HepG2 (cell line): ENCODE measurements around the gene ZNRF3. TPM values are rescaled to one million over a fixed set of nuclear protein-coding genes. Genes with fewer than 3 reads are reported as not detected.

Experiments
- ATAD3A ChIP-seq: sonication (generic); formaldehyde crosslinking; IDR thresholded peaks from 2 replicates; pipeline ENCODE4 v1.4.0; 2020; ENCODE audit warnings: missing genetic modification reagents
- DR1 ChIP-seq: sonication (generic); formaldehyde crosslinking; IDR thresholded peaks from 2 replicates; pipeline ENCODE4 v1.8.0; 2021; ENCODE audit warnings: mild to moderate bottlenecking, missing genetic modification reagents, inconsistent platforms
- ELF4 ChIP-seq: sonication (generic); formaldehyde crosslinking; IDR thresholded peaks from 2 replicates; pipeline ENCODE4 v1.5.0; 2020; ENCODE audit warnings: missing genetic modification reagents, mild to moderate bottlenecking, moderate library complexity, borderline replicate concordance
- GABPA ChIP-seq, 2 experiments: IDR thresholded peaks; 2 replicates each; pipeline ENCODE4 v1.6.1; 2011 to 2016; ENCODE audit warnings: low read depth in 2 of 2, low read length in 1 of 2, missing biosample characterization in 1 of 2, missing genetic modification characterization in 1 of 2
- HES4 ChIP-seq: sonication (generic); formaldehyde crosslinking; IDR thresholded peaks from 2 replicates; pipeline ENCODE4 v1.9.0; 2021; ENCODE audit warnings: mild to moderate bottlenecking, missing genetic modification reagents, borderline replicate concordance
- HMGA1 ChIP-seq: sonication (generic); formaldehyde crosslinking; conservative IDR thresholded peaks from 2 replicates; pipeline ENCODE4 v1.4.0; 2020; ENCODE audit warnings: missing genetic modification reagents
- KDM6A ChIP-seq: IDR thresholded peaks from 2 replicates; pipeline ENCODE4 v1.6.1; 2016; ENCODE audit warnings: low read depth
- MBNL3 ChIP-seq: fragments of 250-450 bp; sonication (Bioruptor Pico); conservative IDR thresholded peaks from 2 replicates; pipeline ENCODE4 v1.8.0; 2022; ENCODE audit warnings: mild to moderate bottlenecking, inconsistent platforms
- PRPF4 ChIP-seq: fragments of 200-400 bp; formaldehyde crosslinking; IDR thresholded peaks from 2 replicates; pipeline ENCODE4 v1.6.1; 2016; ENCODE audit warnings: low read length, low read depth; ENCODE audit not compliant: poor library complexity, severe bottlenecking
- STAG1 ChIP-seq: sonication (generic); formaldehyde crosslinking; IDR thresholded peaks from 2 replicates; pipeline ENCODE4 v1.4.0; 2020; ENCODE audit warnings: missing genetic modification reagents
- SUZ12 ChIP-seq: fragments of 150-350 bp; IDR thresholded peaks from 2 replicates; pipeline ENCODE4 v1.6.1; 2014; ENCODE audit warnings: low read depth, low read length
- WIZ ChIP-seq: sonication (generic); formaldehyde crosslinking; IDR thresholded peaks from 2 replicates; pipeline ENCODE4 v1.5.1; 2020; ENCODE audit warnings: mild to moderate bottlenecking, missing genetic modification reagents
- ZC3H13 ChIP-seq: sonication (generic); formaldehyde crosslinking; IDR thresholded peaks from 2 replicates; pipeline ENCODE4 v1.8.1; 2023; ENCODE audit warnings: mild to moderate bottlenecking, missing genetic modification reagents, moderate library complexity
- ZNF274 ChIP-seq: sonication (generic); formaldehyde crosslinking; IDR thresholded peaks from 2 replicates; pipeline ENCODE4 v1.5.1; 2020; ENCODE audit warnings: mild to moderate bottlenecking, missing genetic modification reagents
- ZNF317 ChIP-seq: sonication (generic); formaldehyde crosslinking; IDR thresholded peaks from 2 replicates; pipeline ENCODE4 v1.5.0; 2020; ENCODE audit warnings: mild to moderate bottlenecking, missing genetic modification reagents
- ZNF451 ChIP-seq: sonication (generic); formaldehyde crosslinking; IDR thresholded peaks from 2 replicates; pipeline ENCODE4 v1.5.0; 2020; ENCODE audit warnings: mild to moderate bottlenecking, missing genetic modification reagents
- ZNF614 ChIP-seq: IDR thresholded peaks from 2 replicates; pipeline ENCODE4 v1.6.1; 2018; ENCODE audit warnings: missing biosample characterization, missing genetic modification reagents, inconsistent platforms, borderline replicate concordance
- ZNF720 ChIP-seq: sonication (generic); formaldehyde crosslinking; IDR thresholded peaks from 2 replicates; pipeline ENCODE4 v1.4.0; 2020; ENCODE audit warnings: missing genetic modification reagents
- polyA plus RNA-seq, 8 experiments: library from polyadenylated mRNA; depleted of rRNA in 3 of 8; stranded (reverse) in 7 of 8; unstranded in 1 of 8; fragments of >200 nt; fragmentation: Illumina TruSeq in 4 of 8; extraction: Trizol in 4 of 8; gene quantifications; 2 replicates each; pipeline versions ENCODE4 v1.2.1 to v1.2.3, GENCODE V29; 2011 to 2016; ENCODE audit warnings: low read depth in 4 of 8, missing spikeins in 1 of 8, mixed read lengths in 1 of 8; ENCODE audit not compliant: insufficient read depth in 1 of 8
- total RNA-seq, 5 experiments: library from RNA; depleted of rRNA; stranded (reverse); fragments of >200 nt; fragmentation: Illumina TruSeq; extraction: Trizol; gene quantifications; 2 replicates each; pipeline ENCODE4 v1.2.3, GENCODE V29; 2016; ENCODE audit warnings: low read depth in 1 of 5
- TF ChIP-seq, protein P1 (sequence below): sonication (generic); formaldehyde crosslinking; IDR thresholded peaks from 2 replicates; pipeline ENCODE4 v1.4.0; 2020; ENCODE audit warnings: missing genetic modification reagents, borderline replicate concordance
- TF ChIP-seq, protein P2 (sequence below): sonication (generic); formaldehyde crosslinking; IDR thresholded peaks from 2 replicates; pipeline ENCODE4 v1.5.0; 2020; ENCODE audit warnings: missing genetic modification reagents
- TF ChIP-seq, protein P3 (sequence below): IDR thresholded peaks from 2 replicates; pipeline ENCODE4 v1.6.1; 2016; ENCODE audit warnings: low read depth, control low read depth
- TF ChIP-seq, protein P4 (sequence below): sonication (generic); formaldehyde crosslinking; IDR thresholded peaks from 2 replicates; pipeline ENCODE4 v1.5.0; 2020; ENCODE audit warnings: mild to moderate bottlenecking, low read depth, missing genetic modification reagents, borderline replicate concordance

ZNRF3 gene
- total and polyA plus RNA-seq, 2 of the 13 experiments (the other 11 are each of a cell fraction or from before 2014, with no cell fraction given), result 20.3 to 36.7 TPM

DNA sequence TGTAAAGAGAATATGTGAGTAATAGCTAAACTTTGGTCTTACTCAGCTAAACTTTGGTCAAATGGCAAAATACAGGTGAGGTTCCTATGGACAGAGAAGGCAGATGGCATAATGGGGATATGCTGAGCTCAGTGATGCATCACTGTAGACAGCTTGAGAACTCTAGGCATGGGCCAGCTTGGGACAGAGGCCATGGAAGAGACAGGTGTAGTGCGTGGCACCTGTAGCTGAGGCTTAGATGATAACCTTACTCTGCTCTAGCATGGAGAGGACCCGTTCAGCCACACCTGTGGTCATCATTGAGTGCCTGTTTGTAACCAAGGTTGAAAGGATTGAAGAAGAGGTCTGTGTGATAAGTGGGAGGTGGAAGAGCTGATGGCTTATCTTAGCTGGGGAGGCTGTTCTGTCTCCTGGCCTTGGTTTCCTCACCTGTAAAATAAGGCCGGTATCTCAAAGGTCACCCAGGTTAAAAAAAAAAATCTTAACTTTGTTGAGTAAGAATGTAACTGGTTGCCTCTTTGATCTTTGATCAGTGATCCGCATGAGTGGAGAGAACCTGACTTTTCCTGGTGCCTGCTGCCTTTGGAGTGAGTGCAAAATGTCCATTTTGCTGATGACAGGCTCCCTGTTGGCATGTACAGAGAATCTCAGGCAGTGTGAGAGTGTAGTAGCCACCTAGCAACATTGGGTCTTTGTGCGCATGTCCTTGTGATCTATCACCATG is 48.6 kb downstream of the ZNRF3 start (continued):
- TF ChIP-seq, protein P1, sequence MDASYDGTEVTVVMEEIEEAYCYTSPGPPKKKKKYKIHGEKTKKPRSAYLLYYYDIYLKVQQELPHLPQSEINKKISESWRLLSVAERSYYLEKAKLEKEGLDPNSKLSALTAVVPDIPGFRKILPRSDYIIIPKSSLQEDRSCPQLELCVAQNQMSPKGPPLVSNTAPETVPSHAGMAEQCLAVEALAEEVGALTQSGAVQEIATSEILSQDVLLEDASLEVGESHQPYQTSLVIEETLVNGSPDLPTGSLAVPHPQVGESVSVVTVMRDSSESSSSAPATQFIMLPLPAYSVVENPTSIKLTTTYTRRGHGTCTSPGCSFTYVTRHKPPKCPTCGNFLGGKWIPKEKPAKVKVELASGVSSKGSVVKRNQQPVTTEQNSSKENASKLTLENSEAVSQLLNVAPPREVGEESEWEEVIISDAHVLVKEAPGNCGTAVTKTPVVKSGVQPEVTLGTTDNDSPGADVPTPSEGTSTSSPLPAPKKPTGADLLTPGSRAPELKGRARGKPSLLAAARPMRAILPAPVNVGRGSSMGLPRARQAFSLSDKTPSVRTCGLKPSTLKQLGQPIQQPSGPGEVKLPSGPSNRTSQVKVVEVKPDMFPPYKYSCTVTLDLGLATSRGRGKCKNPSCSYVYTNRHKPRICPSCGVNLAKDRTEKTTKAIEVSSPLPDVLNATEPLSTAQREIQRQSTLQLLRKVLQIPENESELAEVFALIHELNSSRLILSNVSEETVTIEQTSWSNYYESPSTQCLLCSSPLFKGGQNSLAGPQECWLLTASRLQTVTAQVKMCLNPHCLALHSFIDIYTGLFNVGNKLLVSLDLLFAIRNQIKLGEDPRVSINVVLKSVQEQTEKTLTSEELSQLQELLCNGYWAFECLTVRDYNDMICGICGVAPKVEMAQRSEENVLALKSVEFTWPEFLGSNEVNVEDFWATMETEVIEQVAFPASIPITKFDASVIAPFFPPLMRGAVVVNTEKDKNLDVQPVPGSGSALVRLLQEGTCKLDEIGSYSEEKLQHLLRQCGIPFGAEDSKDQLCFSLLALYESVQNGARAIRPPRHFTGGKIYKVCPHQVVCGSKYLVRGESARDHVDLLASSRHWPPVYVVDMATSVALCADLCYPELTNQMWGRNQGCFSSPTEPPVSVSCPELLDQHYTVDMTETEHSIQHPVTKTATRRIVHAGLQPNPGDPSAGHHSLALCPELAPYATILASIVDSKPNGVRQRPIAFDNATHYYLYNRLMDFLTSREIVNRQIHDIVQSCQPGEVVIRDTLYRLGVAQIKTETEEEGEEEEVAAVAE, result no peak
- TF ChIP-seq PRPF4 (no peak), HES4 (CRISPR knock-in tag) (no peak), WIZ (CRISPR knock-in tag) (no peak), STAG1 (CRISPR knock-in tag) (no peak; the same call in 1 of the 2 replicates), ATAD3A (no peak), ZNF720 (no peak), ZNF614 (CRISPR knock-in tag) (no peak), ZNF451 (no peak), ZNF317 (CRISPR knock-in tag) (no peak), DR1 (CRISPR knock-in tag) (no peak), SUZ12 (no peak), GABPA (IDR thresholded peaks at IDR 0.05; ENCODE audit: low read depth, low read length) (no peak), GABPA (CRISPR knock-in tag; IDR thresholded peaks at IDR 0.05; ENCODE audit: low read depth) (no peak), ZC3H13 (CRISPR knock-in tag) (no peak), KDM6A (no peak), ZNF274 (CRISPR knock-in tag) (no peak), MBNL3 (no peak), ELF4 (CRISPR knock-in tag) (no peak), HMGA1 (CRISPR knock-in tag) (no peak)
- TF ChIP-seq, protein P2, sequence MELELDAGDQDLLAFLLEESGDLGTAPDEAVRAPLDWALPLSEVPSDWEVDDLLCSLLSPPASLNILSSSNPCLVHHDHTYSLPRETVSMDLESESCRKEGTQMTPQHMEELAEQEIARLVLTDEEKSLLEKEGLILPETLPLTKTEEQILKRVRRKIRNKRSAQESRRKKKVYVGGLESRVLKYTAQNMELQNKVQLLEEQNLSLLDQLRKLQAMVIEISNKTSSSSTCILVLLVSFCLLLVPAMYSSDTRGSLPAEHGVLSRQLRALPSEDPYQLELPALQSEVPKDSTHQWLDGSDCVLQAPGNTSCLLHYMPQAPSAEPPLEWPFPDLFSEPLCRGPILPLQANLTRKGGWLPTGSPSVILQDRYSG (CRISPR knock-in tag), result no peak
- TF ChIP-seq, protein P3, sequence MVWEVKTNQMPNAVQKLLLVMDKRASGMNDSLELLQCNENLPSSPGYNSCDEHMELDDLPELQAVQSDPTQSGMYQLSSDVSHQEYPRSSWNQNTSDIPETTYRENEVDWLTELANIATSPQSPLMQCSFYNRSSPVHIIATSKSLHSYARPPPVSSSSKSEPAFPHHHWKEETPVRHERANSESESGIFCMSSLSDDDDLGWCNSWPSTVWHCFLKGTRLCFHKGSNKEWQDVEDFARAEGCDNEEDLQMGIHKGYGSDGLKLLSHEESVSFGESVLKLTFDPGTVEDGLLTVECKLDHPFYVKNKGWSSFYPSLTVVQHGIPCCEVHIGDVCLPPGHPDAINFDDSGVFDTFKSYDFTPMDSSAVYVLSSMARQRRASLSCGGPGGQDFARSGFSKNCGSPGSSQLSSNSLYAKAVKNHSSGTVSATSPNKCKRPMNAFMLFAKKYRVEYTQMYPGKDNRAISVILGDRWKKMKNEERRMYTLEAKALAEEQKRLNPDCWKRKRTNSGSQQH (CRISPR knock-in tag), result no peak
- TF ChIP-seq, protein P4, sequence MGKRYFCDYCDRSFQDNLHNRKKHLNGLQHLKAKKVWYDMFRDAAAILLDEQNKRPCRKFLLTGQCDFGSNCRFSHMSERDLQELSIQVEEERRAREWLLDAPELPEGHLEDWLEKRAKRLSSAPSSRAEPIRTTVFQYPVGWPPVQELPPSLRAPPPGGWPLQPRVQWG (CRISPR knock-in tag), result no peak
